Spleen (tissue), 7 donors: ENCODE results near the gene EFHD2.

Source experiments
- CTCF ChIP-seq, 11 experiments: fragments of 200-600 bp in 7 of 11; fragments of 450-650 bp in 4 of 11; sonication (generic) in 4 of 11; IDR thresholded peaks in 8 of 11; conservative IDR thresholded peaks in 3 of 11; 1 replicate in 7 of 11; 2 replicates in 4 of 11; pipeline versions ENCODE4 v1.4.0 to v1.8.0; 2016 to 2021; ENCODE audit warnings: antibody characterized with exemption in 11 of 11, inconsistent platforms in 4 of 11, mild to moderate bottlenecking in 1 of 11
- POLR2A ChIP-seq, 3 donors: fragments of 450-650 bp; IDR thresholded peaks; one replicate each; pipeline ENCODE4 v1.5.1; 2017; ENCODE audit warnings: antibody characterized with exemption in 3 of 3, mild to moderate bottlenecking in 1 of 3
- donor health status: DM: no; HTN: no; CAD: no; lungs with moderate emphysema.
- donor health status: DM: no; HTN: no; CAD: no.
- donor health status: DM: no; HTN: no; CAD: no.

- TF ChIP-seq CTCF (IDR thresholded peaks at IDR 0.05 in 8 of 11, conservative IDR thresholded peaks at IDR 0.05 in 3 of 11) (no peak), POLR2A (IDR thresholded peaks at IDR 0.05) (no peak)
Observed at GRCh38 chr1:15424981-15425380, 15.3 kb downstream of the EFHD2 start.
